ENCODE data around the gene PARVB. TPM values are rescaled to one million over a fixed set of nuclear protein-coding genes. Genes with fewer than 3 reads are reported as not detected.

Gene PARVB
- total and polyA plus RNA-seq, 2 donors (not counting 3 experiments of a cell fraction or from before 2014, with no cell fraction given) = 155 to 162 TPM

DNA sequence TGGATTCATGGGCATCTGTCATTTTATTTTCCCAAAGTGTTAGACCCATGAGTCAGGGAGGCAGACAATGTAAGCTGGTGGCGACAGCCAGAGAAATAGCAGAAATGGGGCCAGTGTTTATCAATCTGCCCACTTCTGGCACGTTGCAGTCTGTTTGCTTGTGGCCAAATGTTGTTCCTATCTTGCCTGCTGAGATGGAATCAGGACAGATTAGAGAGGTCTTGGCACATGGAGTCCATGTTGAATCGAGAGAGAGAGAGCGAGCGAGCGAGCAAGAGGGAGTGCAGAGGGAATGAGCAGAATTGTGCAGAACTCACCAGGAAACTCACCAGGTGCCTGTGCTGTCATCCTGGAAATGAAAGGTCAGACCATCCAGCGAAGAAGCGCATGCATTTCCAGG, 134.7 kb downstream of the PARVB start:
- intact Hi-C loops (cut with micrococcal nuclease) = no loop called here
- ChIA-PET POLR2A (no interaction called here), CTCF (no interaction called here)
- FAIRE-seq = no peak
- Histone ChIP-seq H3K36me3 (ENCODE audit: control insufficient read depth in 2 of 2, extremely low read depth in 1 of 2, insufficient read depth in 2 of 2, low read length in 2 of 2) (peaks cover 4 to 26% of the 10 kb centered on the region in 2 experiments), H3K27ac (ENCODE audit: insufficient read depth, low read depth, low read length) (no peak overlapping the region), H3K4me1 (ENCODE audit: control insufficient read depth, extremely low read depth, insufficient read depth, low read length) (no peaks in the 10 kb centered on the region), H4K20me1 (replicated peaks; ENCODE audit: control insufficient read depth, extremely low read depth, insufficient read depth, low read length) (no peaks in the 10 kb centered on the region), H3K9me3 (replicated peaks; ENCODE audit: control insufficient read depth, insufficient read depth, low read length) (no peaks in the 10 kb centered on the region), H3K4me3 (replicated peaks in 1 of 3; ENCODE audit: insufficient read depth in 1 of 3, low read depth in 1 of 3, low read length in 3 of 3) (no peak overlapping the region), H3K4me2 (ENCODE audit: insufficient read depth, low read length) (no peak overlapping the region), H2AFZ (ENCODE audit: low read depth, low read length) (no peak overlapping the region), H3K27me3 (ENCODE audit: control insufficient read depth in 2 of 2, insufficient read depth in 2 of 2, low read length in 2 of 2) (no peaks in the 10 kb centered on the region), H3K79me2 (ENCODE audit: control insufficient read depth, insufficient read depth, low read length) (no peaks in the 10 kb centered on the region), H3K9me1 (replicated peaks; ENCODE audit: control insufficient read depth, extremely low read depth, insufficient read depth, low read length) (no peaks in the 10 kb centered on the region), H3K9ac (replicated peaks; ENCODE audit: extremely low read depth, insufficient read depth, low read length) (no peak overlapping the region)
- BruUV-seq (replicated peaks) = no TSS peak
- no peak for DNase-seq (ENCODE audit: low read depth, low spot score)
- dilution Hi-C loops (cut with MboI; ENCODE audit: extremely low pct_ligation_motif_present, low sequenced_read_pairs) = no loop called here
- TF ChIP-seq, protein P1, sequence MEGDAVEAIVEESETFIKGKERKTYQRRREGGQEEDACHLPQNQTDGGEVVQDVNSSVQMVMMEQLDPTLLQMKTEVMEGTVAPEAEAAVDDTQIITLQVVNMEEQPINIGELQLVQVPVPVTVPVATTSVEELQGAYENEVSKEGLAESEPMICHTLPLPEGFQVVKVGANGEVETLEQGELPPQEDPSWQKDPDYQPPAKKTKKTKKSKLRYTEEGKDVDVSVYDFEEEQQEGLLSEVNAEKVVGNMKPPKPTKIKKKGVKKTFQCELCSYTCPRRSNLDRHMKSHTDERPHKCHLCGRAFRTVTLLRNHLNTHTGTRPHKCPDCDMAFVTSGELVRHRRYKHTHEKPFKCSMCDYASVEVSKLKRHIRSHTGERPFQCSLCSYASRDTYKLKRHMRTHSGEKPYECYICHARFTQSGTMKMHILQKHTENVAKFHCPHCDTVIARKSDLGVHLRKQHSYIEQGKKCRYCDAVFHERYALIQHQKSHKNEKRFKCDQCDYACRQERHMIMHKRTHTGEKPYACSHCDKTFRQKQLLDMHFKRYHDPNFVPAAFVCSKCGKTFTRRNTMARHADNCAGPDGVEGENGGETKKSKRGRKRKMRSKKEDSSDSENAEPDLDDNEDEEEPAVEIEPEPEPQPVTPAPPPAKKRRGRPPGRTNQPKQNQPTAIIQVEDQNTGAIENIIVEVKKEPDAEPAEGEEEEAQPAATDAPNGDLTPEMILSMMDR (IDR thresholded peaks at IDR 0.05; ENCODE audit: extremely low read depth in 1 of 2, insufficient read depth in 1 of 2, low read depth in 1 of 2, low read length in 2 of 2) = no peak
- no peak for TF ChIP-seq MYC (IDR thresholded peaks at IDR 0.05; ENCODE audit: low read depth, low read length)
- TF ChIP-seq FOS (IDR thresholded peaks at IDR 0.05; ENCODE audit: borderline replicate concordance, insufficient read depth, low read length) = no peak
- TF ChIP-seq POLR2A (IDR thresholded peaks at IDR 0.05; ENCODE audit: low read depth, low read length) = no peak
- TF ChIP-seq EZH2 (IDR thresholded peaks at IDR 0.05; ENCODE audit: borderline replicate concordance, low read depth, low read length, severe bottlenecking) = no peak
- TF ChIP-seq, protein P2, sequence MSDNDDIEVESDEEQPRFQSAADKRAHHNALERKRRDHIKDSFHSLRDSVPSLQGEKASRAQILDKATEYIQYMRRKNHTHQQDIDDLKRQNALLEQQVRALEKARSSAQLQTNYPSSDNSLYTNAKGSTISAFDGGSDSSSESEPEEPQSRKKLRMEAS (IDR thresholded peaks at IDR 0.05; ENCODE audit: insufficient read depth, insufficient read length) = no peak
- TF ChIP-seq GATA2 (IDR thresholded peaks at IDR 0.05; ENCODE audit: insufficient read depth, insufficient read length, low read depth, low read length) = no peak
- TF ChIP-seq JUN (IDR thresholded peaks at IDR 0.05; ENCODE audit: borderline replicate concordance, insufficient read depth, insufficient read length, low read depth) = no peak
- no peak for TF ChIP-seq POLR2AphosphoS5 (IDR thresholded peaks at IDR 0.05; ENCODE audit: insufficient read depth, low read depth, low read length)

Measured in endothelial cell of umbilical vein (primary cell).